ENCODE results near the gene PPM1A.

Gene PPM1A

DNA sequence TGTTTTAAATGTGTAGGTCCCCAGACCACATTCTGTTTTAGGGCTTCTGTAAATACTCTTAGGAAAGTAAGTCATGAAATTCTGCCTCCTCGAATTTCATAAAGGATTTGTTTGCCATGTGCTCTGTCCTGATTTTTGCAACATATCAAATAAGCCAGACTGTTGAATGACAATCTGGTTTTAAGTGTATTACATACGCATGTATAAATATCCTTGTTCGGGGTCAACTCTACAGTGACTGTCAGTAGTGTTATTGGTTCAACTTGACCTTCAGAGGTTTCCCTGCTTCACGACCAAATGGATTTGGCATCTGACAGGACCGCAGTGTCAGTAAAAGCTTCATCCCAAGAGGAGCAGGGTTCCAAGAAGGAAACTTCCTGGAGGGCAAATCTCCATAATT, 52.7 kb downstream of the PPM1A start:
- no peak for ATAC-seq
- TF ChIP-seq CSDC2 (CRISPR knock-in tag; IDR thresholded peaks at IDR 0.05) (no peak), RARB (CRISPR knock-in tag; IDR thresholded peaks at IDR 0.05) (no peak), ZC3H10 (CRISPR knock-in tag; IDR thresholded peaks at IDR 0.05) (no peak), TOX (CRISPR knock-in tag; IDR thresholded peaks at IDR 0.05; ENCODE audit: borderline replicate concordance) (no peak), ISL1 (CRISPR knock-in tag; IDR thresholded peaks at IDR 0.05) (no peak), TSHZ2 (CRISPR knock-in tag; IDR thresholded peaks at IDR 0.05) (no peak), TCF4 (CRISPR knock-in tag; IDR thresholded peaks at IDR 0.05; ENCODE audit: borderline replicate concordance) (no peak), BACH2 (CRISPR knock-in tag; IDR thresholded peaks at IDR 0.05; ENCODE audit: borderline replicate concordance) (no peak), ZFP3 (CRISPR knock-in tag; IDR thresholded peaks at IDR 0.05) (no peak), ESRRG (CRISPR knock-in tag; IDR thresholded peaks at IDR 0.05) (no peak), PPARA (CRISPR knock-in tag; IDR thresholded peaks at IDR 0.05; ENCODE audit: borderline replicate concordance) (no peak)
- TF ChIP-seq, protein P1, sequence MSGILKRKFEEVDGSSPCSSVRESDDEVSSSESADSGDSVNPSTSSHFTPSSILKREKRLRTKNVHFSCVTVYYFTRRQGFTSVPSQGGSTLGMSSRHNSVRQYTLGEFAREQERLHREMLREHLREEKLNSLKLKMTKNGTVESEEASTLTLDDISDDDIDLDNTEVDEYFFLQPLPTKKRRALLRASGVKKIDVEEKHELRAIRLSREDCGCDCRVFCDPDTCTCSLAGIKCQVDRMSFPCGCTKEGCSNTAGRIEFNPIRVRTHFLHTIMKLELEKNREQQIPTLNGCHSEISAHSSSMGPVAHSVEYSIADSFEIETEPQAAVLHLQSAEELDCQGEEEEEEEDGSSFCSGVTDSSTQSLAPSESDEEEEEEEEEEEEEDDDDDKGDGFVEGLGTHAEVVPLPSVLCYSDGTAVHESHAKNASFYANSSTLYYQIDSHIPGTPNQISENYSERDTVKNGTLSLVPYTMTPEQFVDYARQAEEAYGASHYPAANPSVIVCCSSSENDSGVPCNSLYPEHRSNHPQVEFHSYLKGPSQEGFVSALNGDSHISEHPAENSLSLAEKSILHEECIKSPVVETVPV (CRISPR knock-in tag; IDR thresholded peaks at IDR 0.05): no peak
- TF ChIP-seq, protein P2, sequence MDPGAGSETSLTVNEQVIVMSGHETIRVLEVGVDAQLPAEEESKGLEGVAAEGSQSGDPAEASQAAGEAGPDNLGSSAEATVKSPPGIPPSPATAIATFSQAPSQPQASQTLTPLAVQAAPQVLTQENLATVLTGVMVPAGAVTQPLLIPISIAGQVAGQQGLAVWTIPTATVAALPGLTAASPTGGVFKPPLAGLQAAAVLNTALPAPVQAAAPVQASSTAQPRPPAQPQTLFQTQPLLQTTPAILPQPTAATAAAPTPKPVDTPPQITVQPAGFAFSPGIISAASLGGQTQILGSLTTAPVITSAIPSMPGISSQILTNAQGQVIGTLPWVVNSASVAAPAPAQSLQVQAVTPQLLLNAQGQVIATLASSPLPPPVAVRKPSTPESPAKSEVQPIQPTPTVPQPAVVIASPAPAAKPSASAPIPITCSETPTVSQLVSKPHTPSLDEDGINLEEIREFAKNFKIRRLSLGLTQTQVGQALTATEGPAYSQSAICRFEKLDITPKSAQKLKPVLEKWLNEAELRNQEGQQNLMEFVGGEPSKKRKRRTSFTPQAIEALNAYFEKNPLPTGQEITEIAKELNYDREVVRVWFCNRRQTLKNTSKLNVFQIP (CRISPR knock-in tag; IDR thresholded peaks at IDR 0.05; ENCODE audit: borderline replicate concordance, low read depth): no peak

DNA sequence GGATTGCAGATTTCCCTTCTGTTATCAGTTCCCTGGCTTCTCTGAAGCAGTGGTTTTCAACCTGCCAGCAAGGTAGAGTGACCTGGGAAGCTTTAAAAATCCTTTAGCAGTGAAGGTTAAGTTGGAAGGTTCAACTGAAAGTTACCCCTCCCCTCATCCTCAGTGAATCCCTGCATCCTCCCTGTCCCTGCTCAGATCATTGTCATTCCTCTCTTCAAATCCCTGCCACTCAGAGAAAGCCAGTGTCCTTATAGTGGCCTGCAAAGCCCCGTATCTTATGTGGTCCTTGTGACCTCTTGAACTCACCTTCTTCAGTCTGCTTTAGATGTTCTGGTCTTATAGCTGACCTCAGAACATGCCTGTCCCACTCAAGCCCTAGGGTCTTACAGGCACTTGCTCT, 53.6 kb downstream of the PPM1A start:
- ATAC-seq: no peak
- no peak for TF ChIP-seq ARNTL (CRISPR knock-in tag; IDR thresholded peaks at IDR 0.05; ENCODE audit: borderline replicate concordance, low read depth)
- no peak for TF ChIP-seq CSDC2 (CRISPR knock-in tag; IDR thresholded peaks at IDR 0.05)
- no peak for TF ChIP-seq SNAI2 (CRISPR knock-in tag; IDR thresholded peaks at IDR 0.05)
- TF ChIP-seq TCF4 (CRISPR knock-in tag; IDR thresholded peaks at IDR 0.05; ENCODE audit: borderline replicate concordance): no peak
- no peak for TF ChIP-seq ZC3H10 (CRISPR knock-in tag; IDR thresholded peaks at IDR 0.05)

GRCh38 chr14:60303745-60304144, 54.7 kb downstream of the PPM1A start:
- TF ChIP-seq ZNF8 (CRISPR knock-in tag; IDR thresholded peaks at IDR 0.05): no peak
- TF ChIP-seq ISL1 (CRISPR knock-in tag; IDR thresholded peaks at IDR 0.05): no peak
- no peak for TF ChIP-seq TSHZ2 (CRISPR knock-in tag; IDR thresholded peaks at IDR 0.05)
- TF ChIP-seq ZFP30 (CRISPR knock-in tag; IDR thresholded peaks at IDR 0.05): no peak
- TF ChIP-seq TCF4 (CRISPR knock-in tag; IDR thresholded peaks at IDR 0.05; ENCODE audit: borderline replicate concordance): peak; percentile 47; the same call in 1 of the 2 replicates
- ATAC-seq: peak; percentile 36; the same call in 1 of the 3 replicates

- TF ChIP-seq, protein P1 (CRISPR knock-in tag; IDR thresholded peaks at IDR 0.05): no peak
- no peak for TF ChIP-seq OSR1 (CRISPR knock-in tag; IDR thresholded peaks at IDR 0.05)
- no peak for TF ChIP-seq GLIS3 (CRISPR knock-in tag; IDR thresholded peaks at IDR 0.05)
- no peak for TF ChIP-seq TSHZ2 (CRISPR knock-in tag; IDR thresholded peaks at IDR 0.05)
- no peak for TF ChIP-seq ZNF8 (CRISPR knock-in tag; IDR thresholded peaks at IDR 0.05)
- TF ChIP-seq ZC3H10 (CRISPR knock-in tag; IDR thresholded peaks at IDR 0.05): no peak
- TF ChIP-seq SNAI2 (CRISPR knock-in tag; IDR thresholded peaks at IDR 0.05): no peak
- ATAC-seq: no peak
Measured at GRCh38 chr14:60304509-60304908, 55.5 kb downstream of the PPM1A start.

Data from SK-N-SH treated with all-trans-retinoic acid at 6 μM for 48 hours (cell line).